ENCODE data around the gene TP53AIP1. TPM values are rescaled to one million over a fixed set of nuclear protein-coding genes. Genes with fewer than 3 reads are reported as not detected.

Gene TP53AIP1
- polyA plus RNA-seq, 1 donor = 0.31 TPM

DNA sequence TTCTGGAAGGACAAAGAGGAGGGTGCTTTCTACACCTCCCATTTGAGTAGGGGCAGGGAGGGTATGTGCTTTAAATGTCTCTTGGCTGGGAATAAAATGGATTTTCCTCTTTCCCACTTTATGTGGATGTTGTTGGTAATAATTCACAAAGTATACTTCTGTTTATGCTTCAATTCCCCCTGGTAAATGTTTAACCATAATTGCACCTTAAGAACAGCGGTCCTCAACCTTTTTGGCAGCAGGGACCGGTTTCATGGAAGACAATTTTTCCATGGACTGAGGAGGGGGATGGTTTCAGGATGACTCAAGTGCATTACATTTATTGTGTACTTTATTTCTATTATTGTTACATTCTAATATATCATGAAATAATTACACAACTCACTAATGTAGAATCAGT, 4.0 kb upstream of the TP53AIP1 start:
- Histone ChIP-seq H3K27ac (ENCODE audit: low read length) (no peak overlapping the region), H3K36me3 (ENCODE audit: control insufficient read depth, insufficient read depth, low read length) (no peaks in the 10 kb centered on the region), H3K9me3 (ENCODE audit: control insufficient read depth, low read depth, low read length) (no peaks in the 10 kb centered on the region), H3K4me3 (ENCODE audit: low read length) (no peak overlapping the region), H3K27me3 (ENCODE audit: control insufficient read depth, insufficient read depth, low read length) (no peaks in the 10 kb centered on the region), H3K4me1 (ENCODE audit: control insufficient read depth, insufficient read depth, low read length) (no peaks in the 10 kb centered on the region)
- WGBS (ENCODE audit: insufficient coverage, low lambda C conversion rate) = 20% methylated on average over 1 of the region's 2 CpGs
- no peak for DNase-seq

DNA sequence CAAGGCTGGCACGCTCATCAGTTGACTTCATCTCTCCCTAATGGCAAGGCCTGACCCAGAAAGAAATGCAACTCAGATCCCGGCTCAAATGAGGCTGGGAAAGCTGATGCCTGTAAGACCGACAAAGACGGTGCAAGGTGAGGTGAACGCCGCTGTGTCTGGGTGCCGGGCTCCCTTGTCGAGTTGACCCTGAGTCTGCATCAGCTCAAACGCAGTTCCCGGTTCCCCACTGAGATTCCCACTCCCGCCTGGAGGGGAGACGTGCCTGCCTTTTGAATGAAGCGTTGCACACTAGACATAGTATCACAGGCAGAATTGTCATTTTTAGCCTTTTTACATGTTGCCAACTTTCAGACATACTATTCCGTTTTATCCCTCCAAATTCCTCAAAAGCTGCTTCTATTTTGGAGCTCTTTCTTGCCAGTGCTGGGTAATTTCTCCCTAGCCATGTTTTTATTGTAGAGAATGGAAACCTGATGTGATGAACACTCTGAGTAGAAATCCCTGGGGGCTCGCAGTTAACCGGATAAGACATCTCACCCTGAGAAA, 831 bp upstream of the TP53AIP1 start:
- no peaks in the 10 kb centered on the region for H3K9me3 ChIP-seq (ENCODE audit: control insufficient read depth, low read depth, low read length)
- 60% methylated on average over 1 of the region's 16 CpGs for WGBS (ENCODE audit: insufficient coverage, low lambda C conversion rate)
- no peak overlapping the region for H3K27ac ChIP-seq (ENCODE audit: low read length)

DNA sequence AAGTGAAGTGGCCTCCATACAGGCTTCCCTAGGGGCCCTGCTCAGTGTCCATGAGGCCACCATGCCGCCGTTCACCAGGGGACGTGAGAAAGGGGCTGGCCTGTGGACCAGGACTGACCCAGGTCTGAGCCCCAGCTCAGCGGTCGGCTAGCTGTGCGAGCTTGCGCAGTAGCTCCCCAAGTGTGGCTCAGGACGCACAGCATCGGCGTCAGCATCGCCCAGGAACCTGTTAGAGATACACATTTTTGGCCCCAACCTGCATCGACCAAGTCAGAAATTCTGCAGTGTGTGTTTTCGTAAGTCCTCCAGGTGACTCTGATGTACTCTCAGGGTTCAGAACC, 429 bp downstream of the TP53AIP1 start:
- no CpG with 5 or more reads among the region's 13 CpGs for WGBS (ENCODE audit: insufficient coverage, low lambda C conversion rate)
- Histone ChIP-seq H3K27me3 (ENCODE audit: control insufficient read depth, insufficient read depth, low read length) (no peaks in the 10 kb centered on the region), H3K9me3 (ENCODE audit: control insufficient read depth, low read depth, low read length) (no peaks in the 10 kb centered on the region), H3K27ac (ENCODE audit: low read length) (no peak overlapping the region), H3K4me1 (ENCODE audit: control insufficient read depth, insufficient read depth, low read length) (no peaks in the 10 kb centered on the region), H3K4me3 (ENCODE audit: low read length) (no peak overlapping the region), H3K36me3 (ENCODE audit: control insufficient read depth, insufficient read depth, low read length) (no peaks in the 10 kb centered on the region)
- no peak for DNase-seq

More for the DNA sequence above, 831 bp upstream of the TP53AIP1 start:
- DNase-seq = no peak
- no peaks in the 10 kb centered on the region for H3K4me1 ChIP-seq (ENCODE audit: control insufficient read depth, insufficient read depth, low read length)
- no peaks in the 10 kb centered on the region for H3K36me3 ChIP-seq (ENCODE audit: control insufficient read depth, insufficient read depth, low read length)
- H3K27me3 ChIP-seq (ENCODE audit: control insufficient read depth, insufficient read depth, low read length) = no peaks in the 10 kb centered on the region
- H3K4me3 ChIP-seq (ENCODE audit: low read length) = no peak overlapping the region

DNA sequence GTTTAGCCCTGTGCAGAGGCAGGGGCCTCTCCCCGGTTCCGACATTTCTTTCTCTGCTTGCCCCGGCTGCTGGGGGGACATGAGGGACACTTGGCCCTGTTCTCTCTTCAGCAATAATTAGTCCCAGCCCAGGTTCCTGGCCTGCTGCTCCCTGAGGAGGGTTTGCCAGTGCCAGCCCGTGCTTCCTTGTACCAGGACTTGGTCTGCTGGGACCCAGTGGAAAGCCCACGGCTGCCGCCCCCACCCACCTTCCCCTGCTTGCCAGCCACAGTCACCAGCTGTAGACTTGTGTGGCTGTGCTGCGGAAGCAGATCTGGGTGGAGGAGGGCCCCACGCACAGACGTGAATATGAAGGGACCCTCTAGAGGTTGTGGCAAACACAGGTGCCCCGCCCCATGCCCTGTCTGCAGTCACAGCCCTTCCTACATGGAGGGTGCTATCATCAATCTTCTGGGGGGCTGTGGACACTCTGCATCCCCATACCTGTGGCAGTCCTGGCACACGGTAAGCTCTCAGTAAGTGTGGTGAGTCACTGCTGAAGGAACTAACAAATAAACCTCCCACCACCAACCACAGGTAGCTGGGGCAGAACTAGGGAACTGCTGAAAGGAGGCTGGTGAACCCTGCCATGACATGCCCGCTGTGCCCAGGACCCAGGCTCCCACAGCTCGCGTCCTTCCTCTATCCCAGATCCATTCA, 949 bp downstream of the TP53AIP1 start:
- H3K9me3 ChIP-seq (ENCODE audit: control insufficient read depth, low read depth, low read length) = no peaks in the 10 kb centered on the region
- no CpG with 5 or more reads among the region's 14 CpGs for WGBS (ENCODE audit: insufficient coverage, low lambda C conversion rate)
- DNase-seq = no peak

DNA sequence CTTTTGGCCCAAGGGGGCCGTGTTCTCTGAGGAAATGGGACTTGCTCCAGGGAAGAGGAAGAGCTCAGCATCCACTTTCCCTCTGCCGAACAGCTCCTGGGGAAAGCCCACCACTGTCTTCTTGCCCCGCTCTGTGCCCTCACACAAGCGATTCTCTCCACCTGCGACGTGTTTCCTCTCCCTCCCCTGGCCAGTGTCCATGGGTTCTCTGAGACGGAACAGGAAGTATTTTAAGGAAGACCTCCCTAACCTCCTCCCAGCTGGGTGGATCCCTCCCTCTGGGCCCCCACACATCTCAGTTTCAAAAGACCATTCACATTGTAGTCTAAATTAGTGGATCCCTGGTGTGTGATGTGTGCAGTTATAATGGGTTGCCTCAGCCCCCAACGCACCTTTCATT, 1.6 kb downstream of the TP53AIP1 start:
- no peak for DNase-seq
- no peaks in the 10 kb centered on the region for H3K36me3 ChIP-seq (ENCODE audit: control insufficient read depth, insufficient read depth, low read length)
- no peaks in the 10 kb centered on the region for H3K9me3 ChIP-seq (ENCODE audit: control insufficient read depth, low read depth, low read length)
- no peak overlapping the region for H3K27ac ChIP-seq (ENCODE audit: low read length)
- no peak overlapping the region for H3K4me3 ChIP-seq (ENCODE audit: low read length)
- no peaks in the 10 kb centered on the region for H3K4me1 ChIP-seq (ENCODE audit: control insufficient read depth, insufficient read depth, low read length)
- WGBS (ENCODE audit: insufficient coverage, low lambda C conversion rate) = 100% methylated on average over 1 of the region's 8 CpGs
- H3K27me3 ChIP-seq (ENCODE audit: control insufficient read depth, insufficient read depth, low read length) = no peaks in the 10 kb centered on the region

More for the DNA sequence above, 949 bp downstream of the TP53AIP1 start:
- no peaks in the 10 kb centered on the region for H3K36me3 ChIP-seq (ENCODE audit: control insufficient read depth, insufficient read depth, low read length)
- H3K27ac ChIP-seq (ENCODE audit: low read length) = no peak overlapping the region
- H3K4me3 ChIP-seq (ENCODE audit: low read length) = no peak overlapping the region
- H3K4me1 ChIP-seq (ENCODE audit: control insufficient read depth, insufficient read depth, low read length) = no peaks in the 10 kb centered on the region
- H3K27me3 ChIP-seq (ENCODE audit: control insufficient read depth, insufficient read depth, low read length) = no peaks in the 10 kb centered on the region

DNA sequence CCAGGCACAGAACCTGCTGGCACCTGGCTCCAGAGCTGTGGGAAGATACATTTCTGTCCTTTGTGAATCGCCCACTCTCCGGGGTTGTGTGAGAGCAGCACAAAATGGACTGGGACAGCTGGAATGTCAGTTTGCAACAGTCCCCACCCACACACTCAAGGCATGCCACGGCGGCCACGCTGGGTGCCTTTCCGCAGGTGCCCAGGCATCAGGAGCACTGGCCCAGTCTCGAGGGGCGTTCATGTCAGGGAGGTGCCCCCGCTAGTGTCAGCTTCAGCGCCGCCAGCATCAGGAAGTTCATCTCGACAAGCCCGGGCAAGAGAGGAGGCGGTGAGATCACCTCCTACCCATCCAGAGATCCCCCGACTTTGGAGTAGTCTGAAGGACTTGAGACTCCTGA, 2.1 kb downstream of the TP53AIP1 start:
- no peaks in the 10 kb centered on the region for H3K9me3 ChIP-seq (ENCODE audit: control insufficient read depth, low read depth, low read length)
- no peaks in the 10 kb centered on the region for H3K4me1 ChIP-seq (ENCODE audit: control insufficient read depth, insufficient read depth, low read length)
- H3K27ac ChIP-seq (ENCODE audit: low read length) = no peak overlapping the region
- no peak for DNase-seq
- no peaks in the 10 kb centered on the region for H3K36me3 ChIP-seq (ENCODE audit: control insufficient read depth, insufficient read depth, low read length)
- H3K27me3 ChIP-seq (ENCODE audit: control insufficient read depth, insufficient read depth, low read length) = no peaks in the 10 kb centered on the region
- no CpG with 5 or more reads among the region's 15 CpGs for WGBS (ENCODE audit: insufficient coverage, low lambda C conversion rate)
- no peak overlapping the region for H3K4me3 ChIP-seq (ENCODE audit: low read length)

DNA sequence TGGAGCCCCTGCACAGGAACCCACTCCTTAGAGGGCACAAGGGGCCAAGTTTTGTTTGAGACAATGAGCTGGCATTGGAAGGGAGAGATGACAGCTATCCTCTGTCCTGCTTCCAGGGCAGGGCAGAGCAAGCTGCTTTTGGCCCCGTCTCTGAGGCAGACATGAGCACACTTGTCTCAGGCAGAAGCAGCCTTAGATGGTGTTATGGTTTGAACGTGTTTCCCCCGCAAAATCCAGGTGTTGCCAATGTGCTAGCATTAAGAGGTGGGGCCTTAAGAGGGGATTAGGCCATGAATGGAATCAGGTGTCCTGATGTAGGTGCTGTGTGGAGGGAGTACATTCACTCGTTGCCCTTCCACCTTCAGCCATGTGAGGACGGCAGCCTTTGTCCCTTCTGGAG, 2.5 kb downstream of the TP53AIP1 start:
- Histone ChIP-seq H3K4me1 (ENCODE audit: control insufficient read depth, insufficient read depth, low read length) (no peaks in the 10 kb centered on the region), H3K9me3 (ENCODE audit: control insufficient read depth, low read depth, low read length) (no peaks in the 10 kb centered on the region), H3K27ac (ENCODE audit: low read length) (no peak overlapping the region), H3K27me3 (ENCODE audit: control insufficient read depth, insufficient read depth, low read length) (no peaks in the 10 kb centered on the region), H3K4me3 (ENCODE audit: low read length) (no peak overlapping the region), H3K36me3 (ENCODE audit: control insufficient read depth, insufficient read depth, low read length) (no peaks in the 10 kb centered on the region)
- no CpG with 5 or more reads among the region's 5 CpGs for WGBS (ENCODE audit: insufficient coverage, low lambda C conversion rate)
- no peak for DNase-seq

DNA sequence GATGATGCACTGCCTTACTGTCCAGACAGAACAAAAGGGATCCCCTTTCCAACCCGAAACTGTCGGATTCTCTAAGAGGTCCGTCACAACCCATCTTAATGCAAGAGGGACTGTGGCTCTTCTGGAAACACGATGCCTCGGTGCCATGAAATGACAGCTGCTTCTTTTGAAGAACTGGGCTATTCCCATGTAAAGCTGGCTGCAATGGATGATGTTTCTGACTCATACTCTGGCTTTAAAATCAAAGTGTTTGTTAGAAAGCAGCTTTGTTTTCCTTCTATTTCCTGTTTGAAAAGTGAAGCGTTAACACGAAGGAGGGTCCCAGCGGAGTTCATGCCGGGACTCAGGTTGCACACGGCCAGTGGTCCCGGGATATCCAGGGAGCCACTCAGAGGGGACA, 3.1 kb downstream of the TP53AIP1 start:
- 70% methylated on average over 2 of the region's 11 CpGs for WGBS (ENCODE audit: insufficient coverage, low lambda C conversion rate)
- no peak for DNase-seq
- no peak overlapping the region for H3K4me3 ChIP-seq (ENCODE audit: low read length)
- H3K36me3 ChIP-seq (ENCODE audit: control insufficient read depth, insufficient read depth, low read length) = no peaks in the 10 kb centered on the region
- H3K27ac ChIP-seq (ENCODE audit: low read length) = no peak overlapping the region
- H3K4me1 ChIP-seq (ENCODE audit: control insufficient read depth, insufficient read depth, low read length) = no peaks in the 10 kb centered on the region
- H3K27me3 ChIP-seq (ENCODE audit: control insufficient read depth, insufficient read depth, low read length) = no peaks in the 10 kb centered on the region
- no peaks in the 10 kb centered on the region for H3K9me3 ChIP-seq (ENCODE audit: control insufficient read depth, low read depth, low read length)

DNA sequence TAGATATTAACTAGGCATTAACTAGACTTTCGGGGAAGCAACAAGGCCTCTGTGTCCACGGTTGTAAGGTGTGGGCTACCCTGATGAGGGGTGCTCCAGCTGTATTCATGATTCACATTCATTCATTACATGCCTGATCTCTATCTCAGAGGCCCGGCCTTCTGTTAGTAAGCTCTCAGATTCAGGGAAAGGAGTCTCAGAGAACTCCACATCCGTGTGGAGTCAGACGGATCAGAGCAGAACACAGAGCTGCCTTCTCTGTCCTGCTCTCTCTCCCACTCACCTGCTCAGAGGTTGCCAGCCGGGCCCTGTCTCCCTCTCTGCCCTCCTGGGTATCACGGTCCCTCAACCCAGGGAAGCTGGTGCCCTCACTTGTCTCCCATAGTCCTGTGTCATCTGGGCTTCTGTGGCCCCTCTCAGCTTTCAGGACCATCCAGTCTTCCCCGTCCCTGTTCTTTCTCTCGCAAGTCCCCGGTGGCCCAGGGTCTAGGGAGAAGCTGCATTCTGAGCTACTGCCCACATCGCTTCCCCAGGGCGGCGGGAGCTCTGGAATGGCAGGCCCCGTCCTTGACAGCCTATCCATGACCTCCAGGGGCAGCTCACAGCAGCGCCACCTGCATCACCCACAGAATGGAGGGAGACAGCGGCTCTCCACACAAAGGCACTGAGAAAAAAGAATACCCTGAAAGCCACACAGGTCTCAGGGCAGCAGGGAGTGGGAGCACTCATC, 4.3 kb downstream of the TP53AIP1 start:
- Histone ChIP-seq H3K36me3 (ENCODE audit: control insufficient read depth, insufficient read depth, low read length) (no peaks in the 10 kb centered on the region), H3K9me3 (ENCODE audit: control insufficient read depth, low read depth, low read length) (no peaks in the 10 kb centered on the region)

DNA sequence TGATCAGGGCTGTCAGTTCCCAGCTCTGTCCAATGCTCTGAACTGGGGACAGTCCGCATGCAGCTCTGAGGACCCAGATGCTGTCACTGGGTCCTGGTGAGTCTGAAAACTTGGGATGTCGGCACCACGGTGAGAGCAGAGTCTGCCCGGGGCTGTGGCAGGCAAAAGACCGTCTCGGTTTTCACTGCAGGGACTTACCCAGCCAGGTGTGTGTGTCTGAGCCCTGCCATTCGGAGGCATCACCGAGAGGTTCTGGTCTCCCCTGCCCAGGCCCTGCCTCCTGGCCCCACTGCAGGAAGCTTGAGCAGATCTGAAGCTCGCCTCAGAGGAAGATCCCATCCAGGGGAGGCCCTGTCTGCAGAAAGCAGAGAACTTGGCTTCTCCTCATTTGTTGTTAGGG, 5.2 kb downstream of the TP53AIP1 start:
- H3K4me1 ChIP-seq (ENCODE audit: control insufficient read depth, insufficient read depth, low read length) = no peaks in the 10 kb centered on the region
- no peaks in the 10 kb centered on the region for H3K9me3 ChIP-seq (ENCODE audit: control insufficient read depth, low read depth, low read length)
- H3K27ac ChIP-seq (ENCODE audit: low read length) = no peak overlapping the region
- no peak for DNase-seq
- no peak overlapping the region for H3K4me3 ChIP-seq (ENCODE audit: low read length)
- H3K27me3 ChIP-seq (ENCODE audit: control insufficient read depth, insufficient read depth, low read length) = no peaks in the 10 kb centered on the region
- no CpG with 5 or more reads among the region's 9 CpGs for WGBS (ENCODE audit: insufficient coverage, low lambda C conversion rate)
- no peaks in the 10 kb centered on the region for H3K36me3 ChIP-seq (ENCODE audit: control insufficient read depth, insufficient read depth, low read length)

More for the DNA sequence above, 4.3 kb downstream of the TP53AIP1 start:
- Histone ChIP-seq H3K27ac (ENCODE audit: low read length) (no peak overlapping the region), H3K4me3 (ENCODE audit: low read length) (no peak overlapping the region), H3K4me1 (ENCODE audit: control insufficient read depth, insufficient read depth, low read length) (no peaks in the 10 kb centered on the region), H3K27me3 (ENCODE audit: control insufficient read depth, insufficient read depth, low read length) (no peaks in the 10 kb centered on the region)
- WGBS (ENCODE audit: insufficient coverage, low lambda C conversion rate) = 100% methylated on average over 1 of the region's 16 CpGs
- no peak for DNase-seq

Data from large intestine (tissue), 3 donors.